H9 (cell line): ENCODE results near the gene KCNC2. TPM values are rescaled to one million over a fixed set of nuclear protein-coding genes. Genes with fewer than 3 reads are reported as not detected.

ENCODE experiments used
- DNase-seq: peaks from one replicate; pipeline ENCODE4 v3.0.0-alpha.2; 2017
- H2AFZ ChIP-seq: one replicate; pipeline ENCODE4 v1.6.1; 2013; ENCODE audit warnings: mild to moderate bottlenecking, low read length, control low read depth, moderate library complexity
- H2AK5ac ChIP-seq: 2 replicates; pipeline ENCODE4 v1.6.1; 2013; ENCODE audit warnings: low read length, control low read depth, mixed read lengths; ENCODE audit not compliant: insufficient read length
- H2BK120ac ChIP-seq: one replicate; pipeline ENCODE4 v1.6.1; 2013; ENCODE audit warnings: low read depth, mild to moderate bottlenecking, low read length, control low read depth, inconsistent platforms; ENCODE audit not compliant: poor library complexity, severe bottlenecking
- H2BK12ac ChIP-seq: 2 replicates; pipeline ENCODE4 v1.6.1; 2013; ENCODE audit warnings: low read length, control low read depth, mixed read lengths, low read depth; ENCODE audit not compliant: insufficient read length
- H2BK15ac ChIP-seq: 2 replicates; pipeline ENCODE4 v1.6.1; 2013; ENCODE audit warnings: low read depth, low read length, control low read depth
- H2BK20ac ChIP-seq: one replicate; pipeline ENCODE4 v1.6.1; 2013; ENCODE audit warnings: low read depth, mild to moderate bottlenecking, low read length, control low read depth, inconsistent platforms; ENCODE audit not compliant: poor library complexity, severe bottlenecking
- H2BK5ac ChIP-seq: 2 replicates; pipeline ENCODE4 v1.6.1; 2013; ENCODE audit warnings: low read length, control low read depth, mixed read lengths; ENCODE audit not compliant: insufficient read length
- H3K14ac ChIP-seq: 2 replicates; pipeline ENCODE4 v1.6.1; 2013; ENCODE audit warnings: low read length, control low read depth; ENCODE audit not compliant: insufficient read depth
- H3K18ac ChIP-seq: 2 replicates; pipeline ENCODE4 v1.6.1; 2013; ENCODE audit warnings: low read depth, mild to moderate bottlenecking, mixed read lengths, low read length, control low read depth; ENCODE audit not compliant: insufficient read length
- H3K23ac ChIP-seq: 2 replicates; pipeline ENCODE4 v1.6.1; 2013; ENCODE audit warnings: low read length, control low read depth, mixed read lengths, low read depth; ENCODE audit not compliant: insufficient read length
- H3K23me2 ChIP-seq: 2 replicates; pipeline ENCODE4 v1.6.1; 2013; ENCODE audit warnings: low read depth, mild to moderate bottlenecking, mixed read lengths, low read length, control low read depth; ENCODE audit not compliant: insufficient read length, poor library complexity, severe bottlenecking
- H3K27ac ChIP-seq: 2 replicates; pipeline ENCODE4 v1.5.1; 2013; ENCODE audit warnings: low read length, control low read depth, mixed read lengths, low read depth; ENCODE audit not compliant: insufficient read length
- H3K27me3 ChIP-seq: 2 replicates; pipeline ENCODE4 v1.6.1; 2013; ENCODE audit warnings: low read length, control low read depth, inconsistent platforms; ENCODE audit not compliant: insufficient read depth
- H3K4ac ChIP-seq: 2 replicates; pipeline ENCODE4 v1.6.1; 2013; ENCODE audit warnings: low read depth, mild to moderate bottlenecking, control low read depth, inconsistent platforms, low read length, moderate library complexity
- H3K4me1 ChIP-seq: 2 replicates; pipeline ENCODE4 v1.6.1; 2013; ENCODE audit warnings: low read length, control low read depth, inconsistent platforms; ENCODE audit not compliant: insufficient read depth
- H3K4me2 ChIP-seq: 2 replicates; pipeline ENCODE4 v1.6.1; 2013; ENCODE audit warnings: low read length, control low read depth, mixed read lengths; ENCODE audit not compliant: insufficient read length, insufficient read depth
- H3K56ac ChIP-seq: 2 replicates; pipeline ENCODE4 v1.6.1; 2013; ENCODE audit warnings: low read depth, mild to moderate bottlenecking, mixed read lengths, low read length, control low read depth; ENCODE audit not compliant: insufficient read length
- H3K79me1 ChIP-seq: 2 replicates; pipeline ENCODE4 v1.6.1; 2013; ENCODE audit warnings: low read depth, mild to moderate bottlenecking, moderate library complexity, low read length, control low read depth, inconsistent platforms; ENCODE audit not compliant: insufficient read depth, poor library complexity, severe bottlenecking
- H3K79me2 ChIP-seq: 2 replicates; pipeline ENCODE4 v1.6.1; 2013; ENCODE audit warnings: low read length, control low read depth, inconsistent platforms; ENCODE audit not compliant: insufficient read depth
- H3K9ac ChIP-seq: 2 replicates; pipeline ENCODE4 v1.6.1; 2013; ENCODE audit warnings: low read length, control low read depth, mixed read lengths; ENCODE audit not compliant: insufficient read length; ENCODE audit errors: extremely low read depth
- H3K9me3 ChIP-seq: one replicate; pipeline ENCODE4 v1.6.1; 2013; ENCODE audit warnings: low read depth, low read length, inconsistent platforms; ENCODE audit not compliant: control insufficient read depth
- H3T11ph ChIP-seq: one replicate; pipeline ENCODE4 v1.6.1; 2013; ENCODE audit warnings: mild to moderate bottlenecking, low read length, control low read depth, inconsistent platforms
- H4K20me1 ChIP-seq: one replicate; pipeline ENCODE4 v1.6.1; 2013; ENCODE audit not compliant: control insufficient read depth, insufficient read length, insufficient read depth
- H4K5ac ChIP-seq: 2 replicates; pipeline ENCODE4 v1.6.1; 2013; ENCODE audit warnings: low read depth, mild to moderate bottlenecking, mixed read lengths, low read length, control low read depth; ENCODE audit not compliant: insufficient read length
- H4K8ac ChIP-seq: replicated peaks from 2 replicates; pipeline ENCODE4 v1.6.1; 2013; ENCODE audit warnings: low read length, control low read depth, mixed read lengths, low read depth; ENCODE audit not compliant: insufficient read length
- H4K91ac ChIP-seq: 2 replicates; pipeline ENCODE4 v1.6.1; 2013; ENCODE audit warnings: low read depth, mild to moderate bottlenecking, moderate library complexity, mixed read lengths, low read length, control low read depth; ENCODE audit not compliant: insufficient read length
- H3K27ac Mint-ChIP-seq, 3 experiments: 2 replicates in 2 of 3; 3 replicates in 1 of 3; pipeline ENCODE4 v1.8.0; 2020 to 2021; ENCODE audit warnings: mixed read lengths in 3 of 3, mild to moderate bottlenecking in 1 of 3, moderate library complexity in 1 of 3
- H3K27me3 Mint-ChIP-seq: 2 replicates; pipeline ENCODE4 v1.8.0; 2021; ENCODE audit warnings: low read depth, mild to moderate bottlenecking, moderate library complexity, mixed read lengths
- H3K36me3 Mint-ChIP-seq, 3 experiments: 2 replicates in 2 of 3; 3 replicates in 1 of 3; pipeline ENCODE4 v1.8.0; 2020 to 2021; ENCODE audit warnings: low read depth in 3 of 3, mixed read lengths in 3 of 3; ENCODE audit not compliant: insufficient read depth in 1 of 3
- H3K4me1 Mint-ChIP-seq, 2 experiments: 2 replicates each; pipeline ENCODE4 v1.8.0; 2020; ENCODE audit warnings: mixed read lengths in 2 of 2
- H3K4me3 Mint-ChIP-seq, 2 experiments: 2 replicates in 1 of 2; 3 replicates in 1 of 2; pipeline ENCODE4 v1.8.0; 2020 to 2021; ENCODE audit warnings: mild to moderate bottlenecking in 2 of 2, mixed read lengths in 2 of 2, moderate library complexity in 1 of 2
- H3K9me3 Mint-ChIP-seq, 2 experiments: 2 replicates in 1 of 2; 3 replicates in 1 of 2; pipeline ENCODE4 v1.8.0; 2020; ENCODE audit warnings: mild to moderate bottlenecking in 2 of 2, mixed read lengths in 2 of 2, moderate library complexity in 1 of 2
- CTCF ChIP-seq: fragments of 200-600 bp; sonication (generic); conservative IDR thresholded peaks from 3 replicates; pipeline ENCODE4 v1.8.0; 2021; ENCODE audit warnings: antibody characterized with exemption, mild to moderate bottlenecking
- WGBS: extraction: QIAGEN DNeasy Blood & Tissue Kit; methylation state at CpG from one replicate; pipeline ENCODE4 v1.1.7; 2013; ENCODE audit warnings: missing lambda C conversion rate, low lambda C conversion rate, mixed read lengths; ENCODE audit not compliant: insufficient read length; ENCODE audit errors: extremely low coverage; 5-methylcytosine and 5-hydroxymethylcytosine counted together
- total RNA-seq: library from RNA; stranded (reverse); gene quantifications from 2 replicates; pipeline ENCODE4 v1.2.1, GENCODE V29; 2021

KCNC2 gene
- total RNA-seq, 1 experiment from 2014 or later, result not detected

DNA sequence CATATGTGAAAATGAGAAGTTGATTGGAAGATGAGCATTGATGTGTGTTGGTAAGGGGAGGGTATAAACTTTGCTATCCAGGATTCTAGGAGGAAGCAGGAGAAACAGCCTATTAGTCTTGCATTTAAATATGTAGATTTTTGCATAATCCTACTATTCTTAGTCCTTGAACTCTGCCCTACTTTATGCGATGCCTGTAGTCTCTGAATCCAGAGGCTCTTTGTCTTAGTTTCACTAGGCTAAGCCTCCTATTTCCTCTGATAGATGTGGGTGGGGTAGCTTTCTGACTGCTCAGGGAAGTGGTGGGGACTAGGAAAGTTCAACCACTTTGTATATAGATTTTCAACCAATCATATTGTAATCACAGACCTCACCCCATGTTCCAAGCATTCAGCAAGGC, 49.5 kb upstream of the KCNC2 start:
- H3K4me1 Mint-ChIP-seq, result peaks cover 17 to 27% of the 10 kb centered on the region in 2 experiments
- no CpG with 5 or more reads among the region's 1 CpG for WGBS
- DNase-seq, result no peak
- H3K27ac Mint-ChIP-seq, result peak overlapping the region in 2 of 3 experiments; percentile 5 to 8; a peak in 2 of 7 replicates
- H2BK15ac ChIP-seq, result no peak overlapping the region
- H3K27me3 Mint-ChIP-seq, result no peaks in the 10 kb centered on the region
- H2BK12ac ChIP-seq, result no peak overlapping the region
- no peak overlapping the region for H2BK120ac ChIP-seq
- H3K4me3 Mint-ChIP-seq, result no peak overlapping the region
- H2BK20ac ChIP-seq, result no peak overlapping the region
- H3K23me2 ChIP-seq, result no peaks in the 10 kb centered on the region
- H3K23ac ChIP-seq, result no peak overlapping the region
- no peak overlapping the region for H4K8ac ChIP-seq
- H3K27me3 ChIP-seq, result no peaks in the 10 kb centered on the region
- H2AK5ac ChIP-seq, result no peak overlapping the region
- no peaks in the 10 kb centered on the region for H3K4me1 ChIP-seq
- H4K91ac ChIP-seq, result no peak overlapping the region
- H3K9ac ChIP-seq, result no peak overlapping the region
- no peak overlapping the region for H4K5ac ChIP-seq
- no peaks in the 10 kb centered on the region for H3K9me3 ChIP-seq
- H3K27ac ChIP-seq, result no peak overlapping the region
- H3K79me1 ChIP-seq, result no peaks in the 10 kb centered on the region
- H3K79me2 ChIP-seq, result no peaks in the 10 kb centered on the region
- no peak overlapping the region for H3K56ac ChIP-seq
- H2AFZ ChIP-seq, result no peak overlapping the region
- no peak overlapping the region for H3T11ph ChIP-seq
- no peak overlapping the region for H3K18ac ChIP-seq
- H2BK5ac ChIP-seq, result no peak overlapping the region
- no peak overlapping the region for H3K4me2 ChIP-seq
- TF ChIP-seq CTCF, result no peak
- no peak overlapping the region for H3K14ac ChIP-seq
- no peak overlapping the region for H3K4ac ChIP-seq
- no peaks in the 10 kb centered on the region for H4K20me1 ChIP-seq
- no peaks in the 10 kb centered on the region for H3K9me3 Mint-ChIP-seq
- no peaks in the 10 kb centered on the region for H3K36me3 Mint-ChIP-seq
